DMS114 treated with DMSO at 0.1 percent for 48 hours (cell line): Measurements from ENCODE around the gene LGALS7B.
"Not testable (repeated sequence)": the region's sequence is repeated elsewhere in the genome, so short reads cannot be mapped to it uniquely, and the experiment has no call there.

Experiments used
- DNase-seq: peaks from one replicate; lab custom pipeline; 2025; ENCODE audit not compliant: unreplicated experiment; lab: John Stamatoyannopoulos, UW

Gene LGALS7B

DNA sequence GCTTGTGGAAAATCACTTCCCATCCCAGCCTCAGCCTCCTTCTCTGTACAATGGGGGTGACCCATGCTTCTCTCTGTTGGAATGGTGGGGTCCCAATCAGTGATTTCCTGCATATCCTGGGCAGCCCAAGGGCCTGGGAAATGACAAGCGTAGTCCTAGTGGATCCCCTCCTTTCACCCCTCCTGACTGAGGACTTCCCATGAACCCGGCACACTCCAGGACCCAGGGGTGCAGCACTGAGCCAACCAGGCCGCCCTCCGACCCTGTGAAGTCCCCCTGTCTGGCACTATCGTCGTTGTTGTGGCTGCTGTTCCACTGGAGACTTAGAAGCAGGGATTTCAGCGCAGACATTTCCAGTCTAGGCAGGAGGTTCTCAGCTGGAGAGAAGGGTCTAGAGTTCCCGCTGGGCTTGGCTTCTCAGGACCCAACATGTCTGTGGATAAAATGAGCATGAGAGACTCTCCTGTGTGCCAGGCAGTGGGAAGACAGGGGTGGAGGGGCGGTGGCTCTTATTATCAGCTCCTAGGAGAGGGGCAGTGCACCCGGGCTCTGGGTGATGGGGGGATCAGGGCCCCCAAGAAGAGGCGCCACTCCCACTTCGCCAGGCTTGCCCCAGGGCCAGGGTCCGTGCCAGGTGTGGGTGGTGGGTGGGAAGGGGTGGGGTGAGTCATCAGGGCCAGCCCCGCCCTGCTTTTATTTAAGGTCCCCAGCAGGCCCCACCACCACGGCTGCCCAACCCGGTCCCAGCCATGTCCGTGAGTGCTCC, at the start of gene LGALS7B:
LGALS7B (plus strand) TSS at position 723 of the 766 bp plus-strand sequence; CDS start at position 750, 27 bp downstream.
- DNase-seq, result no peak

DNA sequence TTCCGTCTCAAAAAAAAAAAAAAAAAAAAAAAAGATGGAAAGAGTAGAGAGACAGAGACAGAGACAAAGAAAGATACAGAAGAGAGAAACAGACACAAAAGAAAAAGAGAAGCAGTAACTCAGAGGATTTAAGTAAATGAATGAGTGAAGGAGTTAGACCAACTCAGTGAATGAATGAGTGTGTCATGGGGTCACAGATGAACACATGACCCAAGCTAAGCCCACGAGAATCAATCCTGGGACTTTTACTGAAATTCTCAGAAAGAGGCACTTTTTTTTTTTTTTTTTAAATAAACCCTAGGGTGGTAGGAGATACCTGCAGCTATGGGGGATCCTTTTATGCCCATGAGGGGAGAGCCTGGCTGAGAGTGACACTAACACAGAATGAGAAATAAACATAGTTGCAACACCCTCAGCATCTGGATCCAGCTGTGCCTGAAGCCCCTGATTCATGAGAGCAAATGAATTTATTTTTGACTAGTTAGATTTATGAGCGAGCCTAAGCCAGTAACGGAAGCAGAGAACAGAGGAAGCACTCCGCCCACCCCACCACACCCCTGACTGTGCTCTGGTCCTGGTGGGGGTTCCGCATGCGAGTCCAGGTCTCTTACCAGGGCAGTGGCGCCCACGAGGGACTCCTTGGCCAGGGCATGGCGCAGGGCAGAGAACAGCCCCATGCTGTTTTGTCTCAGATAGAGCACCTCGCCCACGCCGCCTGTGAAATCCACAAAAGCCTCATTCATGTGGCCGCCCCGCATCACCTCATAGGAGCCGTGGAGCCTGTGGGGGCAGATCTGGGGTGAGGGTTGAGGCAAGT, 49.4 kb upstream of the LGALS7B start:
- DNase-seq, result no peak

GRCh38 chr19:38740257-38740592, 48.8 kb upstream of the LGALS7B start:
- DNase-seq, result no peak

DNA sequence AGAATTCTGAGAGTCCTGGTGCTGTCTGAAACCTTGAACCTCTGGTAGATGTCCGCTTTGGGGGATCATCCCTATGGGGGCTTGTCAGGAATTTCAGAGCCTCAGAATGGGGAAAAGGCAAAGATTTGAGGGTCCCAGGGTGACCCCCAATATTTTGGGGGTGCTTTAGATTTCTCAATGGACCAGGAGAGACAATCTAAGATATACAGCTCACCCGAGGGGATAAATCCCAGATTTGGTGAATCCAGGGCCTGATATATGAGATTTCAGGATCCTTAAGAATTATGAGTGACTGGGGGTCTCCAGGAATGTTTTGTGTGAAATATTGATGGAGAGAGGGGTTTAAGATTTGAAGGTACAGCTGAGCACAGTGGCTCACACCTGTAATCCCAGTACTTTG, 48.1 kb upstream of the LGALS7B start:
- no peak for DNase-seq

DNA sequence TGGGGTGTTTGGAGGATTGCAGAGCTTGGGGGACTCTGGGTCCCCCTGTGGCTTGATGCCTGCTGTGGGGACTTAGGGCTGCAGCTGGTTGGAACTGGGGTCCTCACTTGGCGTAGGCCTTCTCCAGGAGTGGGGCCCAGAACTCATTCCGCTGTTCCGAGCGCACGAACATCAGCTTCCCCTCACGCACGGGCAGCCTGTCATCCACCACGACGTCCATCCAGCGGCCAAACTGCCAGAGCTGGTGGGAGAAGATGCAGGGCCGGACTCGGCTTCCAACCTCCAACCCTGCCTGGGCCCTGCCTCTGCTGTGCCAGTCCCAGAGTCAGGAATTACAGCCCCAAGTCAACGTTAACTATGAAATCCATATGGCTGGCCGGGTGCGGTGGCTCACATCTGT, 47.3 kb upstream of the LGALS7B start:
- no peak for DNase-seq

- no peak for DNase-seq
These were observed 46.7 kb upstream of the LGALS7B start for GRCh38 chr19:38742296-38742695.

DNA sequence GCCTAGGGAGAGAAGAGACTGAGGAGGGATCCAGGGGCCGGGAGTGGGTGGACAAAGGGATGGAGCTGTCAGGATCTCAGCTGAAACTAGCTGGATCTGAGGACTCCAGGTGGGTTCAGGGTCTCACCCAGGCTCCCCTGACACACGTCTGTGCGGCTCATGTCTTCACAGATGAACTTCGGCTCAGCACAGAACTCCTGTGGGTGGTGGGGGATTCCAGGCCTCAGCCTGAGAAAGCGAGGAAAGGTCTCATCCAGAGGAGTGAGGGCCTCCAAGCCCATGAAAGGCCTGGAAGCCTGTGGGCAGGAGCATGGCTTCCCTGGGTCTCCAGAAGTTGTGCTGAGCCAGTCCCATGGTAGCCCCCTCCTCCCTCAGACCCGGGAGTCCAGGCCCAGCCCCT, 46.1 kb upstream of the LGALS7B start:
- DNase-seq, result no peak

GRCh38 chr19:38743394-38744297, 45.4 kb upstream of the LGALS7B start:
- DNase-seq, result no peak

- no peak for DNase-seq
These were observed 44.7 kb upstream of the LGALS7B start, which contains the start of gene CAPN12 for GRCh38 chr19:38744298-38744681. TSS of gene CAPN12 (minus strand) at chr19:38744474. CDS start at chr19:38744165, 309 bp downstream.

DNA sequence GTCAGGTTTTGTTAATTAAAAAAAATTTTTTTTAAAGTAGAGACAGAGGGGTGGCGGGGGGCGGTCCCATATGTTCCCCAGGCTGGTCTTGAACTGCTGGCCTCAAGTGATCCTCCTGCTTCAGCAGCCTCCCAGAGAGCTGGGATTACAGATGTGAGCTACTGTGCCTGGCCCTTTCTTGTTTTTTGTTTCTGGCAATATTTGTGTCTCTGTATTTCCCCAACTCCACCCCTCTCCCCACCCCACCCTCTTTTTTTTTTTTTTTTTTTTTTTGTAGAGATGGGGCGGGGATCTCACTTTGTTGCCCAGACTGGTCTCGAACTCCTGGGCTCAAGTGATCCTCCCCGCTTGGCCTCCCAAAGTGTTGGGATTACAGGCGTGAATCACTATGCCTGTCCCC, 44.1 kb upstream of the LGALS7B start:
- no peak for DNase-seq

DNA sequence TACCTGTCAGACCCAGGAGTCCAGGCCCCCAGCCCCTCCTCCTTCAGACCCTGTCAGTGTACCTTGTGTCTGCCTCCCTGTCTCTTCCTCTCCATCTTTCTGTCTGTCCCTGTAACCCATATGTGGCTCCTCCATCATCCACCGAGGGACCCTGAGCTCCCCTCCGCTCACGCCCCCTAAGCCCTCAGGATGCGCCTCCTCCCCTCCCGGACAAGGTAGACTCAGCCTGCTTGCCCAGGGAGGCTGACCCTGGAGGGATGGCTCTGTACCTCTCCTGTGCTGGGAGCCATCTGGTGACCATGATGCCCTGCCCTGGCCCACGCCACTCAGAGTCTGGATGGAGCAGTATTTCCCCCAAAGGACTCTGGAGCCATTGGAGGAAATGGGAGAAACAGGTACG, 43.7 kb upstream of the LGALS7B start:
- DNase-seq, result no peak

- DNase-seq, result not testable (repeated sequence)
These were observed 35.2 kb upstream of the LGALS7B start for GRCh38 chr19:38753783-38754182.

DNA sequence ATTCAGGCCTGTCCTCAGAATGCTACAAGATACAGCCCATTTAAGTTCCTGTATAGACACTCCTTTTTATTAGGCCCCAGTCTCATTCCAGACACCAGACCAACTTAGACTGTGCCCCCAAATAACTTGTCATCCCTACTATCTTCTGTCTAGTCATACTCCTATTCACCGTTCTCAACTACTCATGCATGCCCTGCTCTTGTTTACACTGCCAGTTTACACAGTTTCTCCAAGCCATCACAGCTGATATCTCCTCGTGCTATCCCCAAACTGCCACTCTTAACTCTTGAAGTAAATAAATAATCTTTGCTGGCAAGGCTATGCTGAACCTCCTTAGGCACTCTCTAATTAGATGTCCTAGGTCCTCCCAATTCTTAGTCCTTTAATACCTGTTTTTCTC, 34.8 kb upstream of the LGALS7B start:
- DNase-seq, result not testable (repeated sequence)

DNA sequence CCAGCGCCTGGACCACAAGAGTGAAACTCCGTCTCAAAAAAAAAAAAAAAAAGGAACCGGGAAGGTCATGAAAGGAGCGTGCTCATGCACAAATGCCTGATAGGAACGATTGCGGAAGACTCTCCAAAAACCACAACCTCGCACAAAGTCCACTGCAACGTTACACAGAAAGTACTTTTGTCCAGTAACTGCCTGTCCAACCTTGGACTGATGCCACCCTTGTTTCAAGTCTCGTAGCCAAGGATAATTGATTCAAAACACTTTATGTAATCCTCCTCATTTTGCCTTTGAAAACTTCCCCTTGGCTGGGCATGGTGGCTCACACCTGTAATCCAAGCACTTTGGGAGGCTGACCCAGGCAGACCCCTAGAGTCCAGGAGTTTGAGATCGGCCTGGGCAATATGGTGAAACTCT, 29.4 kb upstream of the LGALS7B start:
- no peak for DNase-seq

DNA sequence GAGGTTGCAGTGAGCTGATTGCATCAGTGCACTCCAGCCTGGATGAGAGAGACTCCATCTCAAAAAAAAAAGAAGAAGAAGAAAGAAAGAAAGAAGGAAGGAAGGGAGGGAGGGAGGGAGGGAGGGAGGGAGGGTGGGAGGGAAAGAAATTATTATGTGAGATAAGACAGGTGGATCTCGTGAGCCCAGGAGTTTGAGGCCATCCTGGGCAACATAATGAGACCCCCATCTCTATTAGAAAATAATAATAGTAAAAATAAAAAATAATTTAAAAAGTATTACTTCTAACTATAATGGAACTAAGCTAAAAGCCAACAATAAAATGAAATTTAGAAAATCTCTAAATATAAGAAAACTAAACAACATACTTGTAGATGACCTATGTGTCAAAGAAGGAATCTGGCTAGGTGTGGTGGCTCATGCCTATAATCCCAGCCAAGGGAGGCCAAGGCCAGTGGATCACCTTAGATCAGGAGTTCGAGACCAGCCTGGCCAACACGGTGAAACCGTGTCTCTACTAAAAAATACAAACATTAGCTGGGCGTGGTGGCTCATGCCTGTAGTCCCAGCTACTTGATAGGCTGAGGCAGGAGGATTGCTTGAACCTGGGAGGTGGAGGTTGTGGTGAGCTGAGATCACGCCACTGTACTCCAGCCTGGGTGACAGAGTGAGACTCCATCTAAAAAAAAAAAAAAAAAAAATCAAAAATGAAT, 28.0 kb upstream of the LGALS7B start:
- not testable (repeated sequence) for DNase-seq

DNA sequence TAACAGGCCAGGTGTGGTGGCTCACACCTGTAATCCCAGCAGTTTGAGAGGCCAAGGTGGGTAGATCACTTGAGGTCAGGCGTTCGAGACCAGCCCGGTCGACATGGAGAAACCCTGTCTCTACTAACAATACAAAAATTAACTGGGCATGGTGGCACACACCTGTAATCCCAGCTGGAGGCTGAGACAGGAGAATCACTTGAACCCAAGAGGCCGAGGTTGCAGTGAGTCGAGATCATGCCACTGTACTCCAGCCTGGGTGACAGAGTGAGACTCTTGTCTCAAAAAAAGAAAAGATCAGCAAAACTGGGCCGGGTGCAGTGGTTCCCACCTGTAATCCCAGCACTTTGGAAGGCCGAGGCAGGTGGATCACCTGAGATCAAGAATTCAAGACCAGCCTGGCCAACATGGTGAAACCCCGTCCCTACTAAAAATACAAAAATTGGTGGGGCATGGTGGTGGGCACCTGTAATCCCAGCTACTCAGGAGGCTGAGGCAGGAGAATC, 27.1 kb upstream of the LGALS7B start:
- not testable (repeated sequence) for DNase-seq

DNA sequence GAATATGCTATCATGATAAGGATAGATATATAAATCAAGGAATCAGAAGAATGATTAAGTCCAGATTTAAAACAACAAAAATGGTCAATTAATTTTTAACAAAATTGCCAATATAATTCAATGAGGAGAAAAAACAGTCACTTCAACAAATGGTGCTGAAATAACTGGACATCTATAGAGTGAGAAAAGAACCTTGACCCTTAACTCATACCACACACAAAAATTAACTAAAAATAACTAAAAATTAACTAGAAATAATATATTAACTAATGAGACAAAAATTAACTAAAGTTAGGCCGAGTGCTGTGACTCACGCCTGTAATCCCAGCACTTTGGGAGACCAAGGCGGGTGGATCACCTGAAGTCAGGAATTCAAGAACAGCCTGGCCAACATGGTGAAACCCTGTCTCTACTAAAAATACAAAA, 25.2 kb upstream of the LGALS7B start:
- DNase-seq, result no peak

- no peak for DNase-seq
These were observed 23.8 kb upstream of the LGALS7B start for GRCh38 chr19:38765214-38765613.

DNA sequence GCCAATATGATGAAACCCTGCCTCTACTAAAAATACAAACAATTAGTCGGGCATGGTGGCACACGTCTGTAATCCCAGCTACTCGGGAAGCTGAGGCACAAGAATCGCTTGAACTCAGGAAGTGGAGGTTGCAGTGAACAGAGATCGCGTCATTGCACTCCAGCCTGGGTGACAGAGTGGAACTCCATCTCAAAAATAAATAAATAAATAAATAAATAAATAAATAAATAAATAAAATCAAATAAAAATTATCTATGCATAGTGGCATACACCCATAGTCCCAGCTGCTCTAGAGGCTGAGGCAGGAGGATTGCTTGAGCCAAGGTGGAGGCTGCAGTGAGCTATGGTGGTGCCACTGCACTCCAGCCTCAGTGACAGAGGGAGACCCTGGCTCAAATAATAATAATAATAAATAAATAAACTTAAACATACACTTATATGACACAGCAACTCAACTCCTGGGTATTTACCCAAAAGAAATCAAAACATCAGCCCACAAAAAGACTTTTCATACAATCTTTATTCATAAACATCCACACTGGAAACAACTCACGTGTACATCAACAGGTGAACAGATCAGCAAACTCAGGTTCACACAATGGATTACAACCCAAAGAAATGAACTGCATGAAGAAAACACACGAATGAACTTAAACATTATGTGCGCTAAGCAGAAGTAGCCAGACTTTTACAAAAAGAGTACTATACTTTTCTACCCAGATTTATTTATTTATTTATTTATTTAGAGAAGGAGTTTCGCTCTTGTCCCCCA, 22.5 kb upstream of the LGALS7B start:
- no peak for DNase-seq
